HG03159 (cell line): Measurements from ENCODE around the gene RUNDC3A.

Experiments used
- ATAC-seq: cut with Tn5 transposase; IDR thresholded peaks from one replicate; pipeline ENCODE4 v1.9.1; 2021; ENCODE audit warnings: mild to moderate bottlenecking, moderate library complexity; ENCODE audit not compliant: unreplicated experiment

Gene RUNDC3A

DNA sequence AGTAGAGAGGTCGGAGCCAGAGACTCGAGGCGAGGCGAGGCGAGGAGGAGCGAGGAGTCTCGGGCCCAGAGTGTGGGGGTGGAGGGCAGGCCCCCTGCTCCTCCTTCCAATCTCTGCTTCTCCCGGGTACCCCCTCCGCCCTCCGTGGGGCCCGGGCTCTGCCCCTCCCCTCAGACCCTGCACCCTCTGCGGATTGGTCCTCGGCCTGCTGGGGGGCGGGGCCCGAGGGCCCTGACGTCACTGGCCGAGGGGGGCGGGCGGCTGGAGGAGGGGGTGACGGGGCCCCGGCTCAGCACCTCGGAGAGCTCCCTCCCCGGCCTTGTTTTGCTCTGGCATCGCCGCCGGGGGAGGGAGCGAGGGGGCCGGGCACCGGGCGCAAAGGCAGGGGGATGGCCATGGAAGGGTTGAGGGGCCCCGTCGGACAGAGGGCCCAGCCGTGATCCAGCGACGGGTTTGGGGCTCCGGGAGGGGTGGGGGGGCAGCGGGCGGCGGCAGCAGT, at the start of gene RUNDC3A:
TSS of gene RUNDC3A (plus strand) at position 282 of the 499 bp plus-strand sequence. CDS start 232 bp downstream, outside the sequence.
- ATAC-seq: no peak

DNA sequence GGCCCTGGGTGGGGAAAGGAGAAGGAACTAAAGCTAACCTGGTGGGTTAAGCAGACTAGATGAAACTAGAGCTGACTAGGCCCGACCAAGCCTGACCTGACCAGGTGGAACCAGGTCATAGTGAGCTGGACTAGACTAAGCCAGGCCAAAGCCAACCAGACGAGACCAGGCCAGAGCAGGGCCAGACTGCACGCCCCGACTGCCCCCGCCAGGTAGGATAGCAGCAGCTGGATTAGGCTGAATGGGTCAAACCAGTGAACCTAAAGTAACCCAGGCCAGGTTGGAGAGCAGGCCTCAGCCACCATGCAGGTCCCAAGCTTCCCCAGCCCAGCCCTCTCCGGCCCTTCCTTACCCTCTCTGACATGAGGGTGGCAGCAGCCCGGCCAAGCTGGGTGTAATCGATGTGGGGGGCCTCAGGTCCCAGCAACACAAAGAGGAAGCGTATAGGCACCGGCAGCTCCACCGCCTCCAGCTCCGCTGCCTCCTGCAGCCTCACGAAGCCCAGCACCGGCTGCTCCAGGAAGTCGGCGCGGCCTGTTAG, 49.5 kb upstream of the RUNDC3A start:
- ATAC-seq: no peak

DNA sequence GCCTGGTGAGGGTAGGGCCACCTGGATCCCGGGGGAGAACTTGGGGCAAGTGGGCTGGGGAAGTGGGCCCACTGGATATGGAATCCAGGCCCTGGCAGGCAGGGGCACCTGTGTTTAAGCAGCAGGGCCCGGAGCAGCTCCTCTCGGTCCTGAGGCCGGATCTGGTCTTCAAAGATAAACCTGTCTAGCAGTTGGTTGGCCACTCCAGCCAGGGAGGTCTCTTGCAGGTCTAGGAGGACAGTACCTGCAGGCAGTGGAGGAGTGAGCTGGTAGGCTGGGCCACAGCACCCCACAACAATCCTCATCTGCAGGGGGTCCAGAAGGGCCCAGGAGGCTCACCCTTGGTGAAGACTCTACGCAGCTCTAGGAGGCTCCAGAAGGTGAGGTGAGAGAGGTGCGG, 48.1 kb upstream of the RUNDC3A start:
- no peak for ATAC-seq

DNA sequence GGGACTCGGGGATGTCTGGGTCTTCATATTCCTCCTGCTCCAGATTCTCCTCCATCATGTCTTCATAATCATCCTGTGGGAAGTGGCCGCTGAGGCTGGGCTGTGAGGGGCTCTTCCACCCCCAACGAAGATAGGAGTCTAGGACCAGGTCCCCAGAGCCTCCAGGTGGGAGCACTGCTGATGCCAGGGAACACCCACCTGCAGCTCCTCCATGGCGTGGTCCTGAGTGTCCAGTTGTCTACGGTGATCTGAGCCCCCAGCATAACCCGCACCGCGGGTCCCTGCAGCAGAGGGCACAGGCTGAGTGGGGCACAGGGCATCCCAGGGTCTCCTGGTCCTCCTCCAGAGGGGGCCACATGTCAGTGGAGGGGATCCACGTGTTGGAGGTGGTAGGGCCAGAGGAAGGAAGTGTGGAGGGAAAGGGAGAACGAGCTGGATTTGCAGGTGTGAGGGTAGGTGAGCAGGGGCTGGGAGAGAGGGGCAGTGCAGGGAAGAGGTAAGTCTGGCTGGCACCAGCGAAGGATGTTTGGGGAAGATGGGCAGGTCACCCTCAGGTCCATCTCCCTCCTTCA, 45.7 kb upstream of the RUNDC3A start:
- ATAC-seq: no peak

DNA sequence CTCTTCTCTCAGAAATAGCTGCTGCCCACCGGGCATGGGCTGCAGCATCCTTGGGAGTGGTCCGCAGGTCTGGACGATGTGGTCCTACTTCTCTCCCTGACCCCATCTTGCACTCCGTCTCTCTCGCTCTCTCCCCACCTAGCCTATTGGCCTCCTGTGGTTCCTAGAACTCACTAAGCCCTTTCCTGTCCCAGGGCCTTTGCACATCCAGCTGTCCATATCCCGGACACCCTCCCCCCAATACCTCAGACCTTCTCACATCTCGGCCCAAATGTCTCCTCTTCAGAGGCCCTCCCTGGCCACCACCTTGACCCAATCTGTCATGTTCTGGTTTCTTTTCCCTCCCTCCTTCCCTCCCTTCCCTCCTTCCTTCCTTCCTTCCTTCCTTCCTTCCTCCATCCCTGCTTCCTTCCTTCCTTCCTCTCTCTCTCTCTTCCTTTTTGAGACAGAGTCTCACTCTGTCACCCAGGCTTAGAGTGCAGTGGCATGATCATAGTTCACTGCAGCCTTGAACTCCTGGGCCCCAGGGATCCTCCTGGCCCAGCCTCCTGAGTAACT, 45.0 kb upstream of the RUNDC3A start:
- no peak for ATAC-seq

DNA sequence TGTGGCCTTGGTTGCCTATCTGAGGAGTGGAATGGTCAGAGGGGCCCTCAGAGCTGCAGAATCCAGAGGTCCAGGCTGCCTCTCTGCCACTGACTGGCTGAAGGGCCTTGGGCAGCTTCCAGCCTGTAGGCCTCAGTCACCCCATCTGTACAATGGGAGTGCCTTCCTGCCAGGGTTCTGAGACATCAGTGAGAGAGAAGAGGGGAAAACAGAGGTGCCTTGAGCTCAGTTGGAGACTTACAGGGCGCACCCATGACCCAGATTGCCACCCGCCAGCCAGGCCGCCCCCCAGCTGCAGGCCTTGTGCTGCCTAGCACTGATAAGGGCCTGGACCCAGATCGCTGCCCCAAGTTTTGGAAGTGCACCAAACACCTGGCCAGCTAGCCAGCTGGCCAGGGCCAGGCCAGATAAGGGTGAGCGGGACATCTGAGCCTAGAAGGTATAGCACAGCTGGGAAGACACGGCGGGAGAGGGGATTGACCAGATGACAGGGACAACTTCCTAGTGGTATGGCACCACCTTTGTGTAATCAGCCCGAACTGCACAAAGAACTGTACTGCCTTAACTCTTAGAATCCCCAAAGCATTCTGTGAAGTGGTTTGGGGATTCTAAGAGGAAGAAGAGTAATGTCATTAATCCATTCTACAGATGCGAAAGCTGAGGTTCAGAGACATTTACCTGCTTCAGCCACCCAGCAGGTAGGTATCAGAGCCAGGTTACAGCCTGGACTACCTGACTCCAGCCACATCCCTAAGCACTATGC, 41.8 kb upstream of the RUNDC3A start:
- ATAC-seq: no peak

DNA sequence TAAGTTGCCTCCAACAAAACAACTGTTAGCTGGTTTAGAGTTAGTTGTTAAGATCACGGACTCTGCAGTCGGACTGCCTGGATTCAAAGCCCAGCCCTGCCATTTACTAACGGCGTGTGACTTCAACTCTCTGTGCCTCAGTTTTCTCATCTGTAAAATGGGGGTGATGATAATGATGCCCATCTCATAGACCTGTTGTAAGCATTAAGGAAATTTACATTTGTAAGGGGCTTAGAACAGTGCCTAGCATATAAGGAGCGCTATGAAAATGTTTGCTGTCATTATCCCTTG, 41.3 kb upstream of the RUNDC3A start:
- ATAC-seq: no peak

DNA sequence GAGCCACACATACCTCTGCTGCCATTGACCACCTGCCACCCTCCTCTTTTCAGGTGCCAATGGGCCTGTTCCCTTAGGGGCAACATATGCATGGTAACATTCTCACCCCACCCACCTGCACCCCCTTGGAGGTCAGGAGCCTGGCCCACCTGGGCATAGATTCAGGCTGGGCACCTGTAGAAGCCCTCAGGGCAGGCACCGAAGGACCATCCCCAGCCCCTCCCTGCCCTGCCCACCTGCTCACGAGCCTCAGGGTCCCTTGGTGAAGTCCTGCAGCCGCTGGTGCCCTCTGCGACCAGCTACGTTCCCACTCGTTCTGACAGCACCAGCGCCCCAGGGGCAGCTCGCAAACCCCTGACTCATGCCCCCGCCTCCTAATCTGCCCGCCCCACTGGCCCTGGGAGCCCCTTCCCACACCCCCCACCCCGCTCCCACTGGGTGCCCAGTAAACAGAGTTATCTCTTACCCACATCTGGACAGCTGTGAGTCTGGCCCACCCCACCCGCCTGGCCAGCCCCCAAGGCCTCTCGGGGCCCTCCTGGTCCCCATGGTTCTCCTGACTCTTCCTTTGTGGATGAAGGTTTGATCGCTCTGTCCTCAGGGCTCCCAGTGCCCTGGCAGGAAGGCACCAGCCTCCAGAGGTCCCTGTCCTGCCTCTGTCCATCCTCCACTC, 40.4 kb upstream of the RUNDC3A start, which contains the start of gene SLC4A1:
TSS of gene SLC4A1 (minus strand) at position 318 of the 673 bp plus-strand sequence. CDS start 5,269 bp downstream, outside the sequence.
- ATAC-seq: no peak

DNA sequence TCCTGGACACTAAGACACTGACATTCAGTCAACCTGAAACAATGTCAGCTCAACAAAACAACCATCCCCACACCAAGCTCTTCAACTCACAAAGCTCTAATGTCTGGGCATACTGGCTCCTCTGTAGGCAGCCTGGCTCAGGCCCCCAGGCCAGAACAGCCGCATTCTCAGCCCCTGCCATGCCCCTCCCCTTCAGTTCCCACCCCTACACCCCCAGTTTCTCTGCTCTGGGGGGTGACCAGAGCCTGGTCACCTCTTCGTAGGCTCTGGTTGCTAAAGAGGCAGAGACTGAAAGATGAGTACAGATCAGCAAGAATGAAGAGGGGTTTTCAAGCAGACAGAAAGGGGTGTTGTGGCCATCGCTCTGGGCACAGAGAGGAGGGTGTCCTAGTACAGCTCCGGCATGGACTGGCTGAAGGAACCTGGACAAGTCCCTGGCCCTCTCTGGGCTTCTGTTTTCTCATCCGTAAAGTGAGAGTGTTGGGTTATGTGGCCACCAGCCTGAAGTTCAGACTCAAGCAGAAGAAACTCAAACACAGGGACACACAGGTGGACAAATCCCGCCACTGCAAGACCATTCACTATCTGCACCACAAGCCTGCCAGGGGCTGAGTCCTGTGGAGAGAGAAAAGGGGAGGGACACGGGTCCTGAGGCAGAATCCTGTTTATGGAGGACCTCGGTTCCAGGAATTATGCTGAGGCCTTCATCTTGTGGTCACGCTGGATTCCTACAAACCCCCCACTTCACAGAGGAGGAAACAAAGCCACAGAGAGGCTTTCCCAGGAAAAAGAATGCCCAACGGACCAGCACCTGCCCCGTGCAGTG, 39.5 kb upstream of the RUNDC3A start:
- ATAC-seq: no peak

DNA sequence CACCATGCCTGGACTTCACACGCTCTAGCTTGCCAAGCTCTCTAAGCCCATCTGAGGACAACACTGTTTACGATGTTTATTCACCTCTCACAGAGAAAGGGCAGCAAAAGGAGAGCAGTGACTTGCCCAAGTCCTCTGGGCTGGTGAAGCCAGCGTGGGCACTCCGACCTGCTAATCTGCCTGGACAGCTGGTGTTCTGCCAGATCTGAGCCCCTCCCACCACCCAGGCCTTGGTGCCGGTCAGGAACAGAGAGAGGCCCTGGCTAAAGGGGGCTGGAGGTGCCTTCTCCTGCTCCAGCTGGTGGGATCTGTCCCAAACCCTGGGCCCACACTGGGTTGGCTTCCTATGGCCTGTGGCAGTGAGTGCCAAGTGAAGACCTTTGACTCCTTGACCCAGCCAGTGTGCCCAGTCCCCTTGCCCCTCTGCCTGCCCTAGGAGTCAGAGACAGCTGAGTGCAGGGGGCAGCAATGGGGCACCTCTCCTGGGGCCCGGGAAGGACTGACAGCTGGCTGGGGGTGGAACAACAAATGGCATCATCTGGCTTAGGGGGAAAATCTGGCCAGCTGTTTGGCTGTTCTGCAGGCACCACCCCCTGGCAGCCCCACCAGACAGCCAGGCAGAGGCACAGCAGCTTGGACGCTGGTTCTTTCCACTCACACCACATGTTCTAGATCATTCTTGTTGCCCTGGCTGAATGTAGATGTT, 38.7 kb upstream of the RUNDC3A start:
- ATAC-seq: no peak

DNA sequence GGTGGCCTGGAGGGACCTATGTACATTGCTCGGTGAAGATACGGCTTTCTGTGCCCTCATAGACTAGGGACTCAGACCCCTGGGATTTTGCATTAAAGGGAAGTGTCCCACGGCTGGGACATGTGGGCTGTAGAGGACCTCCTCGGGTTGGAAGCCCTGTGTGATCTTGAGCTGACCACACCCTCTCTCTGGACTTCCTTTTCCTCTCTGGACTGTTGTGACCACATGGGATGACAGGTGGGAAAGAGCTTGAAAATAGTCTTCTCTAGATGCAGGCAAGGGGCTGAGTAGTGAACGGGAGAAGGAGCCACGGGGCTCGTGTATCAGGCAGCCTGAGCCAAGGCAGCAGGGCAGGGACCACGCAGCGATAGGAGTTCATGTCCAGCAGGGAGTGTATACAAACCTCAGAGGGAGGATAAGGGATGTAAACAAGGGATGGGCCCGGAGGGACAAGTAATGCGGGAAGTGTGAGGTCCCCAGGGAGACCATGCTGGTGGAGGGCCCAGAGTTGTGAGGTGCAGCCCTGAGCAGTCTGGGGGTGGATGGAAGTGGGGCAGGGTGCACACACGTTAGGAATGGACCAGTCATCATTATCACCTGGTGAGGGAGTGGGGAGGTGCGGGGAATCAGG, 36.0 kb upstream of the RUNDC3A start:
- ATAC-seq: no peak

DNA sequence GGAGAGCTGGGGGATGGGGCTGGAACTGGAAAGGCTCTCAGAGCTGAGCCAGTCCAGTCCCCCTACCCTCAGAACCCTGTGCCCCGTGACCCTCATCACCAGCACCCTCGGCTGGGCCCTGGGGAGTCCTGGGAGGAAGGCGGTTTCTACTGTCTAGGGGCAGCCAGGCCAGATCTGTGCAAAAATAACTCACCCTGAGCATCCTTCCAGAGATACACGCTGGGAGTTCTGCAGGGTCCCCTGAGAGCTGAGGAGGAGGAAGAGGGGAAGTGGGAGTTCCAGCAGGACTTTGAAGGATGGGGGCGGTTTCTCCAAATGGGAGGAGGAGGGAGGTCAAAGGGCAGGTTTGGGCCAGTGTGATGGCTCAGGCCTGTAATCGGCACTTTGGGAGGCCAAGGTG, 35.4 kb upstream of the RUNDC3A start:
- ATAC-seq: no peak

DNA sequence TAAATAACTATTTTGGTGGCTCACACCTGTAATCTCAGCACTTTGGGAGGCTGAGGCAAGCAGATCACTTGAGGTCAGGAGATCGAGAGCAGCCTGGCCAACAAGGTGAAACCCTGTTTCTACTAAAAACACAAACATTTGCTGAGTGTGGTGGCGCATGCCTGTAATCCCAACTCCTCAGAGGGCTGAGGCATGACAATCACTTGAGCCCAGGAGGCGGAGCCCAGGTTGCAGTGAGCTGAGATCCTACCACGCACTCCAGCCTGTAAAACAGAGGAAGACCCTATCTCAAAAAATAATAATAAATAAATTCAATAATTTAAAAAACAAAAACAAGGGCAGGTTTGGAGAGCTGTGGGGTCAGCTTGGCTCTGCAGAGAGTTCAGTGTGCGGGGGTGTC, 34.8 kb upstream of the RUNDC3A start:
- no peak for ATAC-seq

DNA sequence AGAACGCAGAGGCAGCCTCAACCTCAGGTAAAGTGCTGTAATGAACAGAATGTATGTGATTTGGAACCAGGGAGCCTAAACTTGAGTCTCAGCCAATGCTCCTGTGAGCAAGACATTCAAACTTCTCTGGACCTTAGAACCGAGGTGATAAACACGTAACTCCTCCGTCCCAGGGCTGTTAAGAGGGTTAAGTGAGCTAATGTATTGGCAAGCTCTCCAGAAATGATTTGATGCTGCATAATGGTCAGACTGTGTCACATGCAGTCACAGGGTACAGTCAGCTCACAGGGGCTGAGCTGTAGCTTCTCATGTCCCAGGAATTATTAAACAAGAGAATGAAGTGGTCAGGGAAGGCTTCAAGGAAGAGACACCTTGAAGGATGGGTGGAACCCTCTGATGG, 30.4 kb upstream of the RUNDC3A start:
- no peak for ATAC-seq

DNA sequence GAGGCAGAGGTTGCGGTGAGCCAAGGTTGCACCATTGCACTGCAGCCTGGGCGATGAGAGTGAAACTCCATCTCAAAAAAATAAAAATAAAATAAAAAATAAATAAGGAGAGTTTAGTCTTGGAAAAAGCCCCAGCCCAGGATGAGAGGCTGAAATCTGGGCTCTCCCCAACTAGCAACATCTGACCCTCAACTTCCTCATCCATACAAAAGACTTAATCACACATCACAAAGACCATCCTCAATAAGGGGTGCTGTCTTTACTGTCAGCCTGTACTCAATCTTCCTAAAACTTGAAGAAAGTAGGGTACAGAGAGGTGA, 29.1 kb upstream of the RUNDC3A start:
- no peak for ATAC-seq

DNA sequence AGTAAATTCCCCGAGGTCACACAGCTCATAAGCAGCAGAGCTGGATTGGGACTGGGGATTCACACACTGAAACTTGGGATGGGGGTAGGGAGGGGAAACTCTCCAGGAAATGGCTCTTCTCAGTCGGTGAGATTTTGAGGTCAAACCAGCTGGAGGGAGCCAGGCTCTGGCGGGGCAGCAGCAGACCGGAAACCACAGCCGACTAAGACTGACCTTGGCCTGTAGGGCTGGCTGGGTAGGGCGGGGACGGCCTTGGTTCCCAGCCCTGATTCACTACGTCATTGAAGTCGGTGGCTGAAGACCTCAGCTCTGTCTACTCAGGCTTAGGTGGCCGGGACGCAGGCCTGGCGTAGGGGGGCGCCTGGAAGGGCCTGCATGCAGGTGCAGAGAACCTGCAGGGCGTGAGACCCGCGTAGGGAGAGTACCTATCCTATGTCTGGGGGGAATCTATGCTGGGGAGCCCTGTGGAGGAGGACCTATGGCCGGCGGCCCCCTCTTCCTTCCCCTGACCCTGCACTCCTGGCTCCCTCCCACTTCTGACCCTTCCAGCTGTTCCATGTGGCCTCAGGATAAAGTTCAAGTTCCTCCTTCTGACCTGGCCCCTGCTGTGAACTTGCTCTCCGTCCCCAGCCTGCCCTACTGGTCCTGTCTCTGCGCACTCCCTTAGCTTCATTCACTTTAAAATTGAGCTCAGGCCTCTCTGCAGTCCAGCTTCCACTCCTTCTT, 28.6 kb upstream of the RUNDC3A start:
- ATAC-seq: peak; percentile 66

DNA sequence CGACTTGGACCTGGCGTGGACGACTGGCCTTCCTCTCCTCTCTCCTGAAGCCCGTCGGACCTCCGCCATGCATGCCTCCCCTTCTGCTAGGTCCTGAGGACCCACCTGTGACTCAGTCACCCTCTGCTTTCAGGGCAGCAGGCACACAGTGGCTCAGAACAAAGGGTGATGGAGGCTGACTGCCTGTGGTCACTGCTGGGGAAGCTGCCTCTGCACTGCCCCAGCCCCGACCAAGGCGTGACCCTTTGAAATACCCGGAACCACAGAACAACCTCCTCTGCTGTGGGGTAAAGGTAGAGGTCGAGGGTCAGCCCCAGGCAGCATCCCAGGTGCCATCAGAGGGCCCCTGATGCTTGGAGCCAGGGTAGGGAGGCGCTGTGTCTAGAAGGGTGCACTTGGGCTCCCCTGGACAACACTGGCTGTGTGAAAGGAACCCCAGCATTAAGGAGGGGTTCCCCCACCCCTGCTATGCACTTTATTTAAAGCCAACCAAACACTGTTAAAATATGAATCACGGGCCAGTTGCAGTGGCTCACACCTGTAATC, 27.9 kb upstream of the RUNDC3A start:
- ATAC-seq: no peak

DNA sequence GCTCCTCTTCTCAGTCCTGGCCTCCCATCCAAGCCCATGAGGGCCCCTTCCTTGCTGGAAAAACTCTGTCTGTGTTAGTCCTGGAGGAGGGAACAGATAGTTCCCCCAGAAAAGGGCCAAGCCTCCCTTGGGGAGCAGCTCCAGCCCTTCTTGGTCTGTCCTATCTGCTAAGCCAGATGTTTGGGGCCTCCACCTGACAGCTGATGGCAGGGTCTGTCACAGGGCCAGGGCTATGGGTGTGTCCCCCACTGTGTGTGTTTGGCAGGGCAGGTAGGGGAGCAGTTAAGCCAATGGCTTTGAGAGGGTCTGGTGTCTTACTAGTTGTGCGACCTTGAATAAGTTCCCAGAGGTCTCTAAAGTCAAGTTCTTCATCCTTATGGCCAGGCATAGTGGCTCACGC, 26.8 kb upstream of the RUNDC3A start:
- no peak for ATAC-seq

DNA sequence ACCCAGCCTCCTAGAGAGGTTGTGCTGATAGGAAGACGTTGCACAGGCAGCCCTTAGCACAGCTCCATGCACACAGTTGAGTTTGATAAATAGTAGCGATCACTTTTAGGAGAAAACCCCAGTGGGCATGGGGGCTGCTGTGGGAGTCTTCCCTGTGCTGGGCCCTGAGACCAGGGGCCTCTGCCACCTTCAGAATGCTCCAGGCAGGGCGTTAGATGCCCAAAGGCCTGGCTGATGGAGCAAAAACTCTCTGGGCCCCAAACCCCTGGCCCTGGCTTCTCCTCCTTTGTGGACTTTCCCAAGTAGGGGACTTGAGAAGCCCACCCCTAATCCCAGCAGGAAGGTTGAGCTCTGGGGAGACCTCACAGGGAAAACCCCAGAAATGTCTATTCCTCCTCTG, 26.1 kb upstream of the RUNDC3A start:
- ATAC-seq: no peak
